GM18505 (cell line): ENCODE data around the gene HBG1.

Experiments used
- ATAC-seq: cut with Tn5 transposase; IDR thresholded peaks from one replicate; pipeline ENCODE4 v1.9.1; 2021; ENCODE audit not compliant: unreplicated experiment
- POLR2A ChIP-seq: IDR thresholded peaks from 4 replicates; pipeline ENCODE4 v1.6.1; 2011; ENCODE audit warnings: borderline replicate concordance; ENCODE audit not compliant: insufficient read depth, insufficient read length; ENCODE audit errors: extremely low read depth

HBG1 gene

DNA sequence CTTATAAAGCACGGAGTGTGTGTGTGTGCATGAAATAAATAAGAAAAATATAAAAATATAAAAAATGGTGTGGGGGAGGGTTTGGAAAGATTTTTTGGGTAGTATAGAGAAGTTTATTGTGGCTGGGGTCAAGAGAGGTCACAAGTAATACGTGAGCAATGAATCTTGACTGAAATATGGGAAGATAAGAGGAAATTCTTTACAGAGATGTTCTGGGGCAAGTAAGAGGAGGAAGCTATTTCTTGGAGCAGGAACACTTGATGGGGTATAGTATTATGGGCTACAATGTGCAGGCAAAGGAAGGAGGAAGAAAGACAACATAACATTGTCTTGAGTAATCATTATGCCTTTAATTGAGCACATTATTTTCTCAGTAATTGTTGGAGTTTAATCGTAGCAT, 17.5 kb downstream of the HBG1 start:
- TF ChIP-seq POLR2A, result no peak
- no peak for ATAC-seq

DNA sequence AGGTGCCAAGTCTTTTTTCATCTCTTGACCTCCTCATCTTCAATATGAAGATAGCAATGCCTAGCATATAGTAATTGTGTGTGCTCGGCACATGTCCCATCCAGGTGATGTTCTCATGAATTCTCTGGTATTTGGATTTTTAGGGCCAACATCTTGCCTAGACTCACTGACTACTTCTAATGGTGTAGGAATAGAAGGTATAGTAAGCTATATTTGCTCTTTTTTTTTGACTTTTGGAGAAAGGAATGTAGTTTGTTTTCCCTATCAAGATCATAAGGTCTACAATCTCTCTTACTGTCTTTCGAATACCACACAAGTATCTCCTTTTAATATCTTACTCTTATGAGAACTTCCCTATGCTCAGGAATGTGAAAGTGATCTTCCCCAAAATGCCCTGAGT, 18.5 kb downstream of the HBG1 start:
- TF ChIP-seq POLR2A, result no peak
- ATAC-seq, result no peak

DNA sequence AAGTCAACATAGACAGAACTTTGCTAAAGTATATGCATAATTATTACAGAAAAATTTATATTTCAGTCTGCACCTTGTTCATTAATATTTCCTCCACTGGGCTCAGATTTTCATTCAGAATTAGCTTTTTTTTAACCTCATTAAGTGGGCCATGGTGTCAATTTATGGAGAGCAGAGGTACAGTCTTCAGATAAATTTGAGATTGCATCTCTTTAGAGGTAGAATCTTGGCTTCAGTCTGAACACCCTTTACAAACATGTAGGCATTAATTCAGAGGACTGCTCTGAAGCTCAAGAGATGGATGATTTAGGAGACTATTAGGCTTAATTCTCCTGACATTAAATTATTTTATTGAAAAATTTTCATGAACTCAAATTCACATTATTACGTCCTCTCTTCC, 19.4 kb downstream of the HBG1 start:
- no peak for TF ChIP-seq POLR2A
- no peak for ATAC-seq

DNA sequence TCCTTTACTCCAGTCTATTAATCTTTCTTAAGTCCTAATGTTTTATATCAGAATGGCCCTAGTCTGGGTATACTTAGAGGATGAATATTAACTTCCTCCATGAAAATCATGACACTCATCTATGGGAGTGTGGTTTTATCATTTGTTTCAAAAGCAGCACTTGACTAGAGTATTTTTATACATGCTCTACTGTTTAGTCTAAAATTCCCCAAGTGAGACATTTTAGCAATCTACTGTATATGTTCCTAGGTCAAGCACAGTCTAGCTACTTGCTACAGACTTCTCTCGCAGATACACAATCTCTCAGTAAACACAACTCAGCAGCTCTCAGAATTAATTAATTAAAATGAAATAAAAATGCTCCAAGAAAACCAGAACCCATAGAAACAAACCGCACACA, 19.9 kb downstream of the HBG1 start:
- no peak for TF ChIP-seq POLR2A
- no peak for ATAC-seq

DNA sequence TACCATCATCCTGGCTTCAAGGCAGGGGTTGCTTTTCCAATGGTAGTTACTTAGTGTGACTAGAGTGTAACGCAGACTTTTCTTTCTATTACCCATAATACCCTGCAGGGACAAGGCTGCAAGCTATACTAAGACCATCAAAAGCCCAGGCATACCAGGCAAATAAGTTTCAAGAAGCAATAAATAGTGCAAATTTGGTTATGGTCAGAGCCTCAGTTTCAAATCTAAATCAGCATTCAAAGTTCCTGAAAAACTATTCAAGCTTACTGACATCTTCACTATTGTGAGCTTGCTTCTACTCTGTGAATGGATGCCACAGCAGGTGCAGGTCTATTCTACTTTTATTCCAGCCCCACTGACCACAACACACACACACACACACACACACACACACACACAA, 20.3 kb downstream of the HBG1 start:
- no peak for ATAC-seq
- TF ChIP-seq POLR2A, result no peak

DNA sequence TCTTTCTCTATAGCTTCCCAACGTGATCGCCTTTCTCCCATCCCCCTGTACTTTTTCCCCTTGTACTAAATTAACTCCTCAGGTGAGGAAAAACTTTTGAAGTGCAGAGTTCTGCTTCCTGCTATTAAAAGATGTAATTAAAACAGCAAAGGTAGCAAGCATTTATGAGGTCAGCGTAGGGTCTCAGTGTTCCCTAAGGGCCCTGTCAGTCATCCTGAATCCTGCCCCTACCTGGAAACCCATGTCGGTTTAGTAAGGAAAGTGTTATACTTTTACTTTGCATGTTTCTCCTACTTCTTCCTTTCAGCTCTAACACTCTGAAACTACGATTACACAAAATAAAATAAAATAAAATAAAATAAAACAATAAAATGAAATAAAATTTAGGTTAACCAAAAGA, 21.5 kb downstream of the HBG1 start:
- ATAC-seq, result no peak
- no peak for TF ChIP-seq POLR2A

DNA sequence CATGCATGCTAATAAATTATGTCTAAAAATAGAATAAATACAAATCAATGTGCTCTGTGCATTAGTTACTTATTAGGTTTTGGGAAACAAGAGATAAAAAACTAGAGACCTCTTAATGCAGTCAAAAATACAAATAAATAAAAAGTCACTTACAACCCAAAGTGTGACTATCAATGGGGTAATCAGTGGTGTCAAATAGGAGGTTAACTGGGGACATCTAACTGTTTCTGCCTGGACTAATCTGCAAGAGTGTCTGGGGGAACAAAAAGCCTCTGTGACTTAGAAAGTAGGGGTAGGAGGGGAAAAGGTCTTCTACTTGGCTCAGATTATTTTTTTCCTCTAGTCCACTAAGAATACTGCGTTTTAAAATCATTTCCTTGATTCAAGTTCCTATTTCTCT, 22.0 kb downstream of the HBG1 start:
- ATAC-seq, result no peak
- TF ChIP-seq POLR2A, result no peak

DNA sequence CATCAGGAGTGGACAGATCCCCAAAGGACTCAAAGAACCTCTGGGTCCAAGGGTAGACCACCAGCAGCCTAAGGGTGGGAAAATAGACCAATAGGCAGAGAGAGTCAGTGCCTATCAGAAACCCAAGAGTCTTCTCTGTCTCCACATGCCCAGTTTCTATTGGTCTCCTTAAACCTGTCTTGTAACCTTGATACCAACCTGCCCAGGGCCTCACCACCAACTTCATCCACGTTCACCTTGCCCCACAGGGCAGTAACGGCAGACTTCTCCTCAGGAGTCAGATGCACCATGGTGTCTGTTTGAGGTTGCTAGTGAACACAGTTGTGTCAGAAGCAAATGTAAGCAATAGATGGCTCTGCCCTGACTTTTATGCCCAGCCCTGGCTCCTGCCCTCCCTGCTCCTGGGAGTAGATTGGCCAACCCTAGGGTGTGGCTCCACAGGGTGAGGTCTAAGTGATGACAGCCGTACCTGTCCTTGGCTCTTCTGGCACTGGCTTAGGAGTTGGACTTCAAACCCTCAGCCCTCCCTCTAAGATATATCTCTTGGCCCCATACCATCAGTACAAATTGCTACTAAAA, 22.8 kb downstream of the HBG1 start, which contains the start of gene HBB:
Gene HBB, minus strand, starts transcription at position 340 of the 579 bp plus-strand sequence. Its CDS starts 50 bp downstream, at position 290.
- ATAC-seq, result no peak
- no peak for TF ChIP-seq POLR2A

DNA sequence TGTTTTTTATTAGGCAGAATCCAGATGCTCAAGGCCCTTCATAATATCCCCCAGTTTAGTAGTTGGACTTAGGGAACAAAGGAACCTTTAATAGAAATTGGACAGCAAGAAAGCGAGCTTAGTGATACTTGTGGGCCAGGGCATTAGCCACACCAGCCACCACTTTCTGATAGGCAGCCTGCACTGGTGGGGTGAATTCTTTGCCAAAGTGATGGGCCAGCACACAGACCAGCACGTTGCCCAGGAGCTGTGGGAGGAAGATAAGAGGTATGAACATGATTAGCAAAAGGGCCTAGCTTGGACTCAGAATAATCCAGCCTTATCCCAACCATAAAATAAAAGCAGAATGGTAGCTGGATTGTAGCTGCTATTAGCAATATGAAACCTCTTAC, 24.2 kb downstream of the HBG1 start:
- TF ChIP-seq POLR2A, result no peak
- no peak for ATAC-seq

DNA sequence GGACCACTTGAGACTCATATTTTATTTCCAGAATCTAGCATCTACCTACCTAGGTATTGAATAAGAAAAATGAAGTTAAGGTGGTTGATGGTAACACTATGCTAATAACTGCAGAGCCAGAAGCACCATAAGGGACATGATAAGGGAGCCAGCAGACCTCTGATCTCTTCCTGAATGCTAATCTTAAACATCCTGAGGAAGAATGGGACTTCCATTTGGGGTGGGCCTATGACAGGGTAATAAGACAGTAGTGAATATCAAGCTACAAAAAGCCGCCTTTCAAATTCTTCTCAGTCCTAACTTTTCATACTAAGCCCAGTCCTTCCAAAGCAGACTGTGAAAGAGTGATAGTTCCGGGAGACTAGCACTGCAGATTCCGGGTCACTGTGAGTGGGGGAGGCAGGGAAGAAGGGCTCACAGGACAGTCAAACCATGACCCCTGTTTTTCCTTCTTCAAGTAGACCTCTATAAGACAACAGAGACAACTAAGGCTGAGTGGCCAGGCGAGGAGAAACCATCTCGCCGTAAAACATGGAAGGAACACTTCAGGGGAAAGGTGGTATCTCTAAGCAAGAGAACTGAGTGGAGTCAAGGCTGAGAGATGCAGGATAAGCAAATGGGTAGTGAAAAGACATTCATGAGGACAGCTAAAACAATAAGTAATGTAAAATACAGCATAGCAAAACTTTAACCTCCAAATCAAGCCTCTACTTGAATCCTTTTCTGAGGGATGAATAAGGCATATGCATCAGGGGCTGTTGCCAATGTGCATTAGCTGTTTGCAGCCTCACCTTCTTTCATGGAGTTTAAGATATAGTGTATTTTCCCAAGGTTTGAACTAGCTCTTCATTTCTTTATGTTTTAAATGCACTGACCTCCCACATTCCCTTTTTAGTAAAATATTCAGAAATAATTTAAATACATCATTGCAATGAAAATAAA, 24.8 kb downstream of the HBG1 start:
- no peak for TF ChIP-seq POLR2A
- ATAC-seq, result no peak

DNA sequence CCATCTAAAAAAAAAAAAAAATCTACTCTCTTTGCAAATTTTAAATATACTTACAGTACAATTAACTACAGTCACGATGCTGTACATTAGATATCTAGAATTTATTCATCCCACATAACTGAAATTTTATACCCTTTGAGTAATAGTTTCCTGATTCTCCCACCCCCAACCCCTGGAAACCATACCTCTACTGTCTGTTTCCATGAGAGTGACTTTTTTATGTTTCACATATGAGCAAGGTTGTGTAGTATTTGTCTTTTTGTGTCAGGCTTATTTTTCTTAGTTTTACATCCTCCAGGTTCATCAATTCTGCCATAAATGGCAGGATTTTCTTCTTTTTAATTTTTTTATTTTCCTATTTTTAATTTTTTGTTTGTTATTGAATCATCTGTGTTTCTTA, 26.0 kb downstream of the HBG1 start:
- no peak for TF ChIP-seq POLR2A
- ATAC-seq, result no peak

DNA sequence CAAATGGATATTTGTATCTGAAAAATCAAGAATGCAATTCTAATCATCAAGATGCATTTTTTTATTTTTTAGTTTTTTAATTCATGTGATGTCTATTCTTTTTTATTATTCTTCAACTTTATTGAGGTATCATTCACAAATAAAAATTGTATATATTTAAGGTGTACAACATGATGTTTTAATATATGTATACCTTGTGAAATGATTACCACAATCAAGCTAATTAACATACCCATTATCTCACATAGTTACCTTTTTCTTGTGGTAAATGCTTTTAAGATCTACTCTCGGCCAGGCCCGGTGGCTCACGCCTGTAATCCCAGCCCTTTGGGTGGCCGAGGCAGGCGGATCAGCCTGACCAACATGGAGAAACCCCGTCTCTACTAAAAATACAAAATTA, 26.5 kb downstream of the HBG1 start:
- no peak for TF ChIP-seq POLR2A
- no peak for ATAC-seq

DNA sequence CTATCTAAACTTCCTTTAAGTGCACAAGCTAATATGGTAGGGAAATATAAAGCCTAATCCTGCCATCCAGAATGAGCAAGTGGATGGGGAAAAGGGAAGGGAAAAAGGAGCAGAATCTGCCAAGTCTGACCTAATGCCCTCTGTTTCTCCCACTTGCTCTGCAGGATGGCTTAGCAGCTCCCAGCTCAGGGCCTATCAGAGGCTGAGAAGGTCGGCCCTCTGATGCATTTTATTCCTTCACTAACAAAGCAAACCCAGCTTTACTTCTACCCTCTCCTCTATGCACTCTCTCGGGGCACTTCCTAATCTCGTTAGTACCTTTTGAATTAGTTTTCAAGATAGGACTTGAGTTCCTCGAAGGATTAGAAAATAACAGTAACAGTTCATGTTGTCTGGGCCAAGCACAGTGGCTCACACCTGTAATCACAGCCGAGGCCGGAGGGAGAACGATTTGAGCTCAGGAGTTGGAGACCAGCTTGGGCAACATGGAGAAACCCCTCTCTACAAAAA, 39.2 kb downstream of the HBG1 start:
- no peak for TF ChIP-seq POLR2A
- no peak for ATAC-seq

DNA sequence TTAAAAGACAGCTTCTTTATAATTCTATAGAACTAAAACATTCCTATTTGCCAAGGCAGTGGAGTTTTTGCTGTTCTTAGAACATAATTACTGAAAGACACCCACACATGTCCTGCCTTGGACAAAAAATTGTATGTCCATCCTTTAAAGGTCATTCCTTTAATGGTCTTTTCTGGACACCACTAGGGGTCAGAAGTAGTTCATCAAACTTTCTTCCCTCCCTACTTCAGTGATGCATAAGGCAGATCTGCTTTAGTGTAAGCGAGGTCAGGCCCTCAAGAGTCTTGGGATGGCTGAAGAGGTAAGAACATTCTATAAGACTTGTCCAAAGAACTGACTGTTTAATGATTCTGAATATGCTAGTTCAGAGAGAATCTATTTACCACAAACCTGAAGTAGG, 44.9 kb downstream of the HBG1 start:
- no peak for TF ChIP-seq POLR2A
- no peak for ATAC-seq

DNA sequence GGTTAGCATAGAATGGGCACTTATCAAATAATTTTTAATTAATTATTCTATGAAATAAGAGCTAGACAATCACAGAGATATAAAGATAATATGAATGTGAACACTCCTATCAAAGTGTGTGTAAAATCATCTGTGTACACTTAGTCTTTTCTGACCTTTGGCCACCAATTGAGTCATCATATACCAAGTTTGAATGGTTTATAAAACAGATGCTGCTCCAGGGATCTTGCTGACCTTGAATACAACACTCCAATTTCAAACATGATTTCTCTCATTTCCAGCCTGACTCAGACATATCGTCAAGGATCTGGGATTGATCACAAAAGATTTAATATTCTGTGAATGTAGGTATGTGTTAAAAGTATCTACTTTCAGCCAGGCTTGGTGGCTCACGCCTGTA, 46.3 kb downstream of the HBG1 start:
- TF ChIP-seq POLR2A, result no peak
- ATAC-seq, result no peak

DNA sequence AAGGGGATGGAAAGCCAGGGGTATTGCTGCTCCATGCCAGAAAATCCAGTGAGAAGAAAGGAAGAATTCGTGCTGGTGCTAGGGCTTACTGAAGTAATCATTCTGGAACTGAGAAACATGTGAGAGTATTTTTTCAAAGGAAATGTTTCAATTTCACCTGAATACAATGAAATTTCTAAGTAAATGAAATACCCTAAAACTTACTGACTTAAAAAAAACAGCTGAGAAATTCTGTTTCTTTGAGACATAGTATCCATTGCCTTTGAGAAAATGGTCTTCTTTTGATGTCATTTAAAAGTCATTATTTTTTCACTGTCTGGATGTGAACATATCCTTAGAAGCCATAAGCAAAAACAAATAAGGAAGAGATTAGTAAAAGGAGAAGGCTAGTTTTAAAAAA, 49.1 kb downstream of the HBG1 start, which contains the start of gene OR51V1:
Gene OR51V1, minus strand, starts transcription at position 101 of the 400 bp plus-strand sequence. Its CDS starts 0 bp downstream, at position 101.
- no peak for ATAC-seq

More for the DNA sequence above, 49.1 kb downstream of the HBG1 start, which contains the start of gene OR51V1:
- no peak for TF ChIP-seq POLR2A
